NCI-H345 treated with DMSO at 0.1 percent for 48 hours (cell line): ENCODE measurements around the gene SLC9A3.
"Not testable (repeated sequence)": the region's sequence is repeated elsewhere in the genome, so short reads cannot be mapped to it uniquely, and the experiment has no call there.

Source experiments
- DNase-seq: peaks from one replicate; lab custom pipeline; 2025; ENCODE audit not compliant: unreplicated experiment; lab: John Stamatoyannopoulos, UW

The SLC9A3 gene

DNA sequence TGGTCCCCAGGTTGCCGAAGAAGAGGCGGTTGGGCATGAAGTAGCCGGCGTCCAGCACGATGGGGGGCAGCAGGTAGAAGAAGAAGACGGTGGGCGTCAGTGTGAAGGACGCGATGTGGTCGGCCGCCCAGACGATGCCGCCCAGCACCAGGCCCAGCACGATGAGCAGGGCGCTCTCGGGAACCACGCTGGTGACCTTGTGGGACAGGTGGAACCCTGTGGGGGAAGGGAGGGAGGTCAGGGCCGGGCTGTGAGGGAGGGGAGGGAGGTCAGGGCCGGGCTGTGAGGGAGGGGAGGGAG is 32.4 kb downstream of the SLC9A3 start:
- no peak for DNase-seq

DNA sequence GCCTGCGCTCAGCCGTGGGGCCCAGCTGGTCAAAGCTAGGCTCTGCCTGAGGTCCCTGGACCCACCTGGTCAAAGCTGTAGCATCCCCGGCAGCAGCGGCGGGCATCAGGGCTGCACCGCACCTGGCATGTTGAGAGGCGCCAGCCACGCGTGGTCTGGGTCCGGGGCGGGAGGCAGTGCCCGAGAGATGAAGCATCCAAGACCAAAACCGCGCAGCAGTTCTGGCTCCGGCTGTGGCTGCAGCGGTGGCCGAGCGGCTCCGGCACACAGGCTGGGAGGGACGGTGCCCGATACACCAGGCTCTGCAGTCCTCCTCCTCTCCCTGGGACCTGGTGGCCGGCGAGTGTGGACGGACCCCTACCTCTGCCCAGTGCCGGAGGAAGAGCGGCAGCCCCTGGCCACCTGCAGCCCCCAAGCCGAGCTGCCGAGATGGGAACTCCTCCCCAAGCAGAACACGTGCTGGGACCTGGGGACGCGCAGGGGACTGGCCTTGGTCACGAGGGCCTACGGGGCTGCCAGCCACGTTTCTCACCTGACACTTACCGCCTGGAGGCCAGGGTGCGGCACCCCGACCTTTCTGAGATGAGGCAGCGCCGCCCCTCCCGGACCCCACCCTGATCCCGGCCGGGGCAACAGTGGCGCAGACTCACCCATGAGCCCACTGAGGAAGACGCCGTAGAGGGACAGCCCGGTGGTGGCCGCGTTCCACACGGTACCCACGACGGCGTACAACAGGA is 33.0 kb downstream of the SLC9A3 start:
- DNase-seq = no peak

GRCh38 chr5:490116-491106 is 33.8 kb downstream of the SLC9A3 start:
- no peak for DNase-seq

DNA sequence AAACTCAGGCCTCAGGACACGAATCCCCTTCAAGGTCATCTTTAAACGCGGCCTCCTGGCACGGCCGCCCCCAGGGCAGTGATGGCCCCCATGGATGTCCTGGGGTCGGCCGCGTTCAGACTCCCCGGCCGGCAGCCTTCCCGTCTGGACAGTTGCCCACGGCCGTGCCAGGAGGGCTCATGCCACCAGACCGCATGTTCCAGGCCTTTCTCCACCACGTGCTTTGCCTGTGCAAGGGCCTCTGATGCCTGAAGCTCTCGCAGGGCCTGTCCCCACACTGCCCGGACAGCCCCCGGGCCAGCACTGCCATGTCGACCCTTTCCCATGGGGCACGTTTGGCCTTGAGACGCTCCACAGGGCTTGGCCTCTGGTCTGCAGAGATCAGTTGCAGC is 34.6 kb downstream of the SLC9A3 start:
- no peak for DNase-seq

DNA sequence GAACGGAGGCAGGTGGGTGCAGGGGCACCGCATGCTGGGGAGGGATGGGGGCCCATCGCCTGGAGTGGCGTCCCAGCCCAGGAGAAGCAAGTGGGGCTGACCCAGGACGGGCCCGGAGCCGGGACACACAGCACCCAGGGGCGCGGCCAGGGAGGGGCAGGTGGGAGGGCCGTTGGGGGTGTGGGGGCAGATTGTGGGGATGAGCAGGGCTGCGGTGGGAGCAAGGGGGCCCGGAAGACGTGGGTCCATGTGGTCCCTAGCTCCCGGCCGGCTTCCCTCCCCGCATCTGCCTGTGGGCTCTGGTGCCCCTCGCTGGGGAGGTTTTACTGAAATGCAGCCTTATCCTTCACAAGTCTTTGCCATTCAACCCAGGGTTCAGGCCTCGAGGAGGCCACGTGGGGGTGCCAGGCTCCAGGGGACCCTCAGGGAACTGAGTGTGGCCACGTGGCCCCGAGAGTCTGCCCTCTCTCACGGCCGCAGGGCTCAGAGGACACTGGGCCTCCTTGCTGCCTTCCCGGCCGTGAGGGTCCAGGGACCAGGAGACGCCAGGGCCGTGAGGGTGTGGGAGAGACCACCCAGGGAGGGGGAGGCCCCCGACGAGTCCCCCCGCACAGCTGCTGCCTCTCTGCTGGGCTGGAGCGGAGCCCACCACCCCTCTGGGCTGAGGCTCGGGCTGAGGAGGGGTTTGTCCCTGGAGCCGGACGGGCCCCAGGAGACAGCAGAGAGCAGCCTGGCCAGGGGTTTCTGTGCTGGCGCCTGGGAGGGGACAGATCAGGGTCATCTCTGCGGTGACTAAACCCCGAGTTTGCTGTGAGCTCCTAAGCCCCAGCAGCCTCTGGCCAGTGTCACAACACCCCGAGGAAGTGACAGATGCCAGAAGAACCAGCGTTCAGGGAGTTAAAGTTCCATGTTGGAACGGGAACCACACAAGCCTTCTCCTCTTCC is 35.2 kb downstream of the SLC9A3 start:
- DNase-seq = no peak

DNA sequence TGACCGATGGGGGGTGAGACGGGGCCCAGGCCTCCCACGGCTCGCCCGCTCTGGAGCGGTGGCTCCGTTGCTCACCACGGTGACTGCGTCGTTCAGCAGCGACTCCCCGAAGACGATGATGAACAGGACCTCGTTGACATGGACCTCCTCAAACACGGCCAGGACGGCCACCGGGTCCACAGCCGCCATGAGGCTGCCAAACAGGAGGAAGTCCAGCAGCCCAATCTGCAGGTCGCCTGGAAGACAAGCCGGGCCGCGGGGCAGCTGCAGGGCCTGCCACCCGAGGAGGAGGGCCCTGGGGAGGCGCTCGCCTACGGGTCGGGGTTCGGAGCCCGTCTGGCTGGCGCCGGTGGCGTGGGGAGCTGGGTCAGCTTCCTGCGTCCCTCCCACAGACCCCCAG is 36.0 kb downstream of the SLC9A3 start:
- DNase-seq = no peak

- not testable (repeated sequence) for DNase-seq
These were observed 37.7 kb downstream of the SLC9A3 start for GRCh38 chr5:486597-486996.

GRCh38 chr5:485946-486491 is 38.2 kb downstream of the SLC9A3 start:
- DNase-seq = no peak

DNA sequence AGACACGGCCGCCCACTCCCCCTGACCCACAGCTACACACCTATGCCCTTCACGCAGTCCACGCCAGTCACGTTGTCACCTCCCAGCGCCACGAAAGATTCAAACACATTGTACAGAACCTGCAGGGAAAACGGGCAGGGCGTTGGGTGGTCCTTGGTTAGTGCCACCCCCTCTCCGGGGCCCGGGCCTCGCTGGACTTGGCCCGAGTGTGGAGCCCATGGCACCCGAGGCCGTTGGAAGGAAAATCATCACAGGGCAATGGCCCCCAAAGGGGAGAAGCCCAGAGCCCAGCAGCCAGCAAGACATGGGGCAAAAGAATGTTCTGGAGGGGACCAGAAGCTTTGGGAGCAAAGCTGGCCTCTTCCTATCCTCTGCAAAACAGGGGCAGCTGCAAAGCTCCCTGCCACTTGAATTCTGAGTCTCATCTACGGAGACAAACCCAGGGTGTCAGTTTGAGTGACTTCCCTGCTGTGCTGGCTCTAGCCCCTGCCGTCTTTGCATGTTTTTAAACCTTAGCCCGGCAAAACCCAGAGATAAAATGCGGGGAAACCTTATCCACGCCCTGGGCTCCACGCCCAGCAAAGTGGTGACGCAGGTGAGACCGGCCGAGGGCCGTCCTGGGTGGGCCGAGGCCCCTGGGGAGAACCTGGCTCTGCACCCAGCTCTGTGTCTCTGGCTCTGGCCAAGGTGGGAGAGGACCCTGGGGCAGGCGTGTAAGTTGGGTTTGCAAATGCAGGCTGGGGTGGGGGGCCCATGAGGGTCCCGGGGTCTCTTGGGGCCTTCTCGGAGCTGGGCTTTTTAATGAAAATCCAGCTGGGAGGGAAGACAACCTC is 38.9 kb downstream of the SLC9A3 start:
- no peak for DNase-seq

- DNase-seq = no peak
These were observed 39.7 kb downstream of the SLC9A3 start for GRCh38 chr5:484556-484955.

DNA sequence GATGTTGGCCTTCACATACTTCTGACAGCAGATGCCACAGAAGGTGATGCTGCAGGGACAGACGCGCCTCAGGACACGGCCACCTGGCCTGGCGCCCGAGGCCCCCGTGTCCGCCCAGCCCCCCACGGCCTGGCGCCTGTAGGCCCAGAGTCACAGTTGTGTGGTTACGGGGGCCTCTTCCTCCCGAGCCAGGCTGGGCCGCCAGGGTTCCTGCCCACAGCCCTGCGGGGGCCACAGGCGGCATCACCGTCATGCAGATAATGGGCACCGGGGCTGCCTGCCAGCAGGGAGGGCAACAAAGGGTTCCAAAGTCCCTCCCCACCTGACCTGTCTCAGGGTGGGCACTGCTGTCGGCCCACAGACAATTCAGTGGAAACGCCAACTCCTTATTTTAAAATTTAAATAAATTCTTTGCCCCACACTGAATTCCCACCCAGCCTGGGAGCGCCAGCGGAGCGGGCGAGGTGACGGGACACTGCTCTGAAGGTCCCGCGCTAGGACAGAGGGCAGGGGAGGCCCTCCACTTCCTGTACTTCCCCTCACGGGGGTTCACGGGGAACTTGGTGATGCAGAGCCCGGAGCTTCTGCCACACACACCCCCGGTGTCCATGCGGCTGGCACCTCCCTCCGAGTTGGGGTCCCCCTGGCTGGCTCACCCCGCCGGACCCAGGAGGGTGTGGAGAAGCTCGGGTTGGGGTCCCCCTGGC is 40.7 kb downstream of the SLC9A3 start:
- DNase-seq = no peak

DNA sequence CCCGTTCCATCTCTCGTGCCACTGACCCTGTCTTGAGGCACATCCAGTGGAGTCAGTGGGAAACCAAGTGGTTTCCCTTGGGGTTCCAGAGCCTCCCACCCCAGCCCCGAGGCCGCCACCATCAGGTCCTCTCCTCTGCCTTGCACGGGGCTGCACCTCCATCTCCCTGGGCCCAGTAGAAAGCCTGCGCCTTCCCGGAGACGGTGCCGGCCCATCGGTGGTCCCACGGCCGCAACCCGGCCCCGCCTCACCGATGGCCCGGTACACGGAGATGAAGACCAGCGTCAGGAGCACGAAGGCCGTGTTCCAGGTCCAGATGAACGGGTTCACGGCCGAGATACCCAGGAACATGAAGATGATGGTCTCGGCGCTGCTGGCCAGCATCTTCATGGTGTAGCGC is 41.2 kb downstream of the SLC9A3 start:
- DNase-seq = no peak

DNA sequence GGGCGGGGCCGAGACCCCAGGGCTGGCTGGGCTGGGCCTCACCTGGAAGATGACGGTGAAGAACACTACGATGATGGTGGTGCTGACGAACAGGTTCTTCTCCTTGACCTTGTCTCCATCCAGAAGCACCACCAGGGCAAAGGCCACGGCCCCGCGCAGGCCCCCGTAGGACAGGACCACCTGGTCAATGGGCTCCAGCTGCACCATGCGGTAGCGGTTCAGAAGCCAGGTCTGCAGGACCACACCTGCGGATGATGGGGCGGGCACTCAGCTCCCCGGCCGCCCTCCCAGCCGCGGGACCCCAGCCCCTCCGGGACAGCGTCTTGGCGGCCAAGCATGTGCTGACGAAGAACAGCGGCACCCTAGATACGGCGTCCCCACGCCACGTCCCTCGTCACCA is 41.7 kb downstream of the SLC9A3 start:
- no peak for DNase-seq

DNA sequence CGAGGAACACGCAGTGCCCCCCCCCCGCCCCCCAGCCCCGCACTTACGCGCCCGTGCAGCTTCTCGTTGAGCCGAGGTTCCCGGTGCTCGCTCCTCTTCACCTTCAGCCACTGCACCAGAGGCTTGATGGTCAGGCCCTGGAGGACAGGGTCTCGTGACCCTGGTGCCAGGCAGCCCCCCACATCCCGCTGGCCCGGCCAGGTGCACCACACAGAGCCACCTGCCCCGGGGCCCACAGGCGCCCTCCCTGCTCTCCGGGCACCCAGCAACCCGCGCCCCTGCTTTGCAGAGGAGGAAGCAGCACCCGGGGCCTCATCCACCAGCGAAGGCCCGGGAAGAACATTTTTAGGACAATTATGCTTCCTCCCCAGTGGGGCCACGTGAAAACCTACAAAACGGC is 42.2 kb downstream of the SLC9A3 start:
- DNase-seq = no peak

- no peak for DNase-seq
These were observed 42.9 kb downstream of the SLC9A3 start for GRCh38 chr5:481347-481746.

- no peak for DNase-seq
These were observed 44.5 kb downstream of the SLC9A3 start for GRCh38 chr5:479566-480319.

DNA sequence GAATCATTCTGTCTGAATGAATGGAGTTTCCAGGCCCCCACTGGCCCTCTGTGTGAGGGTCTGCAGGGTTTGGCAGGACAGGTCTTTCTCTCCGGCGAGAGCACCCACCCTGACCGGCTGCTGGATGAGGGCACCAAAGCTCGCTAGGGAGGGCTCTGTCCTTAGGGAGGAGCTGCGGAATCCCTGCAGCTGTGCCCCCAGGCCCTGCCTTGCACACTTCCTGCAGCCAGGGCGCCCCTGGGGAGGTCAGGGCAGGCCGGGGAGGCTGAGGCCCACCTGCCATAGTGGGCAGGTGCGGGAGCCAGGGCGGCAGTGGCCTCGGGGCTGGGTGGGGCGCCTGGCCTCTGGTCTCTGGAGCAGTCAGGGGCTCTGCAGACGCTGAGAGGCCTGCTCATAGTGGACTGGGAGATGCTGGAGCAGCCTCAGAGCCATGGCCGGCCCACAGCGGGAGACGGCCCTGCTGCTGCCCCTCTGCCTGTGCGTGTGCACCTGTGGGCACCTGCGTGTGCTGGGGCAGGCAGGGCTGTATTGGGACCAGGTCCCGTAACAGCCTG is 45.2 kb downstream of the SLC9A3 start:
- DNase-seq = no peak

- no peak for DNase-seq
These were observed 45.8 kb downstream of the SLC9A3 start for GRCh38 chr5:478369-478981.
